ENCODE results near the gene PRPH.

Gene PRPH

GRCh38 chr12:49340095-49340870 is 45.3 kb downstream of the PRPH start:
- no peak for DNase-seq (ENCODE audit: low spot score)
- TF ChIP-seq CTCF (IDR thresholded peaks at IDR 0.05; ENCODE audit: extremely low read depth, insufficient read depth, missing control alignments): no peak
- in situ Hi-C loops (cut with MboI; ENCODE audit: low pct_unique_long_range_greater_than_20kb, low sequenced_read_pairs, unreplicated experiment): no loop called here

- no peak for DNase-seq (ENCODE audit: low spot score)
- no peak for TF ChIP-seq CTCF (IDR thresholded peaks at IDR 0.05; ENCODE audit: extremely low read depth, insufficient read depth, missing control alignments)
- in situ Hi-C loops (cut with MboI; ENCODE audit: low pct_unique_long_range_greater_than_20kb, low sequenced_read_pairs, unreplicated experiment): no loop called here
Observed at GRCh38 chr12:49340971-49341776, 46.2 kb downstream of the PRPH start.

GRCh38 chr12:49341777-49342065 is 46.8 kb downstream of the PRPH start:
- in situ Hi-C loops (cut with MboI; ENCODE audit: low pct_unique_long_range_greater_than_20kb, low sequenced_read_pairs, unreplicated experiment): no loop called here
- DNase-seq (ENCODE audit: low spot score): no peak
- TF ChIP-seq CTCF (IDR thresholded peaks at IDR 0.05; ENCODE audit: extremely low read depth, insufficient read depth, missing control alignments): no peak

GRCh38 chr12:49342066-49342913 is 47.3 kb downstream of the PRPH start:
- TF ChIP-seq CTCF (IDR thresholded peaks at IDR 0.05; ENCODE audit: extremely low read depth, insufficient read depth, missing control alignments): peak; percentile 75
- in situ Hi-C loops (cut with MboI; ENCODE audit: low pct_unique_long_range_greater_than_20kb, low sequenced_read_pairs, unreplicated experiment): no loop called here
- peak; percentile 93 for DNase-seq (ENCODE audit: low spot score)

DNA sequence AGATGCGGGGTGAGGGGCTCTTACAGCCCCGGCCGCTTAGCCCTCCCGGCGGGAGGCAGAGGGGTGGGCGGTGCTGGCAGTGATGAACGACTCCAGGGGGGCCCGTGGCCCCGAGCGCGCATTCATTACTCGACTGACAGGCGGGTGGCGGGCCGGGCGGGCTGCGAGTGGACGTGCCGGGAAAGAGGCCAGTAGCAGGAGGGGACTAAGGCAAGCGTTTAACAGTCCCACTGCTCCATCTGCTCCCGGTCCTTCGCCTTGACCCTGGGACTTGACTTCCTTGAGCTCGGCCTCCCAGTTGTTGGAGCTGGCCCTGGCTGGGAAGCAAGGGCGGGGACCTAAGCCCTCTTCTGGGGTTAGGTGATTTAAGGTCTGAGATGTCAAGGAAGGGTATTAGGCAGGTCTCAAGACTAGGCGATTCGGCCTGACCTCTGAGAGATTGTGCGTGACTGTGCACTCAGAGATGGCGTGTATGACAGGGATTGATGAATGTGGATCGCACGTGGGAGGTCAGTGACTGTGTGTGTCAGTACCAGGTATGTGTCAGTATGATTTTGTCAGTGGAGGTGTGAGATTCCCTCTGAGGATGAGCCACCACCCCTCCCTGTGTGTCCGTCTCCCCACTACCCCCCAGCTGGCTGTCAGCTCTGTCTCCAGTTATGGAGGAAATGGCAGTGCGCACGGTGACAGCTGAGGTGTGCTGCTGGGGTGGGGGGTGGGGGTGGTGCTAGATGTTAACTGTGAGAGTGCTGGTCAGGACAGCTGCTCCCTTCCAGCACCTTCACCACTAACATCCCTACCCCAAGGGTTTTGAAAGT is 48.2 kb downstream of the PRPH start:
- TF ChIP-seq CTCF (IDR thresholded peaks at IDR 0.05; ENCODE audit: extremely low read depth, insufficient read depth, missing control alignments): no peak
- peak; percentile 58 for DNase-seq (ENCODE audit: low spot score)
- in situ Hi-C loops (cut with MboI; ENCODE audit: low pct_unique_long_range_greater_than_20kb, low sequenced_read_pairs, unreplicated experiment): no loop called here
